Pancreas (tissue), 10 donors: ENCODE results near the gene FKBP8. TPM values are rescaled to one million over a fixed set of nuclear protein-coding genes. Genes with fewer than 3 reads are reported as not detected.

Experiments
- ATAC-seq, 4 donors: fragments of 200-7000 bp; cut with Tn5 transposase; one replicate each; pipeline versions ENCODE4 v1.8.0 to v1.9.1; 2020; ENCODE audit warnings: mild to moderate bottlenecking in 4 of 4, moderate library complexity in 4 of 4
- DNase-seq, 6 donors: peaks; one replicate each; pipeline ENCODE4 v3.0.0-alpha.2; 2020
- FAIRE-seq: peaks from 2 replicates; lab custom pipeline; 2012; peaks lifted over from hg19 to GRCh38; lab: Jason Lieb, UNC
- H3K27ac ChIP-seq, 4 donors: fragments of 200-600 bp; sonication (generic); 1 replicate in 3 of 4; 2 replicates in 1 of 4; pipeline versions ENCODE4 v1.5.0 to v1.8.0; 2020
- H3K27me3 ChIP-seq, 4 donors: fragments of 200-600 bp; one replicate each; pipeline ENCODE4 v1.8.0; 2021
- H3K36me3 ChIP-seq, 3 donors: fragments of 200-600 bp; sonication (generic) in 1 of 3; one replicate each; pipeline versions ENCODE4 v1.5.0 to v1.8.0; 2020 to 2021
- H3K4me1 ChIP-seq, 3 donors: fragments of 200-600 bp; one replicate each; pipeline ENCODE4 v1.8.0; 2021
- H3K4me3 ChIP-seq, 4 donors: fragments of 200-600 bp; sonication (generic) in 2 of 4; one replicate each; pipeline versions ENCODE4 v1.5.0 to v1.8.0; 2020 to 2021
- H3K9me3 ChIP-seq, 4 donors: fragments of 200-600 bp; one replicate each; pipeline ENCODE4 v1.8.0; 2021
- WGBS, 2 donors: extraction: QIAGEN DNeasy Blood & Tissue Kit; methylation state at CpG; one replicate each; pipeline ENCODE4 v1.1.7; 2013; 5-methylcytosine and 5-hydroxymethylcytosine counted together
- intact Hi-C, 3 donors: fragments of 100-400 bp; cut with DNase I; formaldehyde crosslinking; loops; one replicate each; pipeline versions ENCODE4 v1.11.1 to v1.14.2; 2022
- polyA plus RNA-seq, 2 donors: library from polyadenylated mRNA; stranded (reverse); fragments of 200-250 nt; gene quantifications; one replicate each; pipeline ENCODE4 v1.2.3, GENCODE V29; 2013
- total RNA-seq, 6 donors: library from RNA; stranded (reverse); fragmentation: NEBNext Ultra II Directional in 4 of 6; extraction: Animal tissue kit (Norgen Biotek cat#: 25700) in 4 of 6; gene quantifications; one replicate each; pipeline versions ENCODE4 v1.2.1 to v1.2.4, GENCODE V29; 2021 to 2023
- TF ChIP-seq, protein P1 (sequence below), 4 donors: fragments of 200-600 bp; sonication (generic) in 3 of 4; IDR thresholded peaks; one replicate each; pipeline versions ENCODE4 v1.5.0 to v1.8.0; 2021; ENCODE audit warnings: antibody characterized with exemption in 4 of 4
- donor health status: healthy with polysubstance abuse.
- donor health status: DM: no; HTN: no; CAD: no; lungs with moderate emphysema.
- donor health status: DM: no; HTN: no; CAD: no.
- donor health status: control.
- donor health status: control.
- donor health status: Bipolar disorder and iron deficiency.
- donor health status: DM: yes; HTN: yes; CAD: no.
- donor health status: DM: no; HTN: no; CAD: no.
- donor health status: DM: no; HTN: no; CAD: no.
- donor health status: DM: yes; HTN: yes; CAD: no.

The FKBP8 gene
- total and polyA plus RNA-seq, 8 donors, result 73.8 to 218 (median 99.4) TPM

DNA sequence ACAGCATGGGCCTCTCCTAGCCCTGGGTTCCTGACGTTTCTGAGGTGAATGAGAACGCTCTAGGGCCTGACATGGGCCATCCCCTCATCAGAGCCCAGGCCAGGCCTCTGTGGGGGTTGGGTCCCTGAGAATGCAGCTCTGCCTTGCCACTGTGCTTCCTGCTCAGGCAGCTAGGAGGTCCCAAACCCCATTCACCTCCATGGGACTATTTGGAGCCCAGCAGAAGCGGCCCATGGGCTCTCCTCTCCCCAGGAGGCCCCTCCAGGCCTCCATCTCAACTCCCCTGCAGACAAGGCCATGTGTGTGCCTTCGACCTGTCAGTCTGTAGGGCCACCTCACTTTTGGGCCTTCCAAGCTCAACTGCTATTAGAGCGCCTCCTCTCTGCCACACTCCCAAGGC is 58.4 kb downstream of the FKBP8 start:
- 86 to 95% methylated on average over 5 of the region's 5 CpGs for WGBS, 2 donors
- Histone ChIP-seq H3K9me3 (no peaks in the 10 kb centered on the region), H3K27me3 (no peaks in the 10 kb centered on the region), H3K4me1 (peaks cover 28 to 37% (median 31%) of the 10 kb centered on the region in 3 donors), H3K4me3 (no peak overlapping the region), H3K36me3 (no peaks in the 10 kb centered on the region), H3K27ac (peak overlapping the region in 1 of 4 donors; percentile 8)
- no peak for ATAC-seq
- TF ChIP-seq, protein P1, sequence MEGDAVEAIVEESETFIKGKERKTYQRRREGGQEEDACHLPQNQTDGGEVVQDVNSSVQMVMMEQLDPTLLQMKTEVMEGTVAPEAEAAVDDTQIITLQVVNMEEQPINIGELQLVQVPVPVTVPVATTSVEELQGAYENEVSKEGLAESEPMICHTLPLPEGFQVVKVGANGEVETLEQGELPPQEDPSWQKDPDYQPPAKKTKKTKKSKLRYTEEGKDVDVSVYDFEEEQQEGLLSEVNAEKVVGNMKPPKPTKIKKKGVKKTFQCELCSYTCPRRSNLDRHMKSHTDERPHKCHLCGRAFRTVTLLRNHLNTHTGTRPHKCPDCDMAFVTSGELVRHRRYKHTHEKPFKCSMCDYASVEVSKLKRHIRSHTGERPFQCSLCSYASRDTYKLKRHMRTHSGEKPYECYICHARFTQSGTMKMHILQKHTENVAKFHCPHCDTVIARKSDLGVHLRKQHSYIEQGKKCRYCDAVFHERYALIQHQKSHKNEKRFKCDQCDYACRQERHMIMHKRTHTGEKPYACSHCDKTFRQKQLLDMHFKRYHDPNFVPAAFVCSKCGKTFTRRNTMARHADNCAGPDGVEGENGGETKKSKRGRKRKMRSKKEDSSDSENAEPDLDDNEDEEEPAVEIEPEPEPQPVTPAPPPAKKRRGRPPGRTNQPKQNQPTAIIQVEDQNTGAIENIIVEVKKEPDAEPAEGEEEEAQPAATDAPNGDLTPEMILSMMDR (IDR thresholded peaks at IDR 0.05), result no peak
- DNase-seq, result no peak
- intact Hi-C loops, result no loop called here
- FAIRE-seq, result no peak

DNA sequence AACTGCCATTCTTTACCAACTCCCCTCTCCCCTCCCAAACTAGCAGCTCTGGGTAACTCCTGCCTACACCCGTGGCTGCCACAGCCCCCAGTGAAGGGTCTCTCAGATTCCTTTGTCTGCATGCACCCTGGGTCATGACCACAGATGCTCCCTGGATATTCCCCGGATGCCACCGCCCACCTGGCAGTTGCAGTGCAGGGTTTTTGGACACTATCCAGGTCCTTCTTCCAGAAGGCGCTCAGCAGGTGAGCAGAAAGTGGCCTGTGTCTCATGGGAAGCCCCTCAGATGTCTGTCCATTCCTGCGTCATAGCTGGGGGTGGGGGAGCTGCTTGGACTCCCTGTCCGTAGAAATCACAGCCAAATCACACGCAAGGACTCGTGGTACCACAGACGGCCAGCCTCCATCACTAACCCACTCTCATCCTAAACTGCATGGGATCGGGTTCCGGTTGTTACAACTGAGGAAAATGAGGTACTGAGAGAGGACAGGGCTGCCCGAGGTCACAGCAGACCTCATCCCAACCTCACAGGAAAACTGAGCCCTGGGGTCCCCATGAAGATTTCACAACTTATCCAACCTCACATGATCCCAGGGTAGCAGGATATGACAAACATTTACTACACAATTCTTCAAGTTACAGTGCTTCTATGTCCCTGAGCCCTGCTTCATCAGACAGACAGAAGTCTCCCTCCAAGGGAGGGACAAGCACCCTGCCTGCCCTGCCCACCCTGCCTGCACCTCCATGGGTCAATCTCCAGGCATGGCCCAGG is 60.1 kb downstream of the FKBP8 start:
- TF ChIP-seq, protein P1 (IDR thresholded peaks at IDR 0.05), result no peak
- Histone ChIP-seq H3K27ac (no peak overlapping the region), H3K27me3 (no peaks in the 10 kb centered on the region), H3K9me3 (no peaks in the 10 kb centered on the region), H3K4me3 (no peak overlapping the region), H3K4me1 (peaks cover 16 to 40% (median 24%) of the 10 kb centered on the region in 3 donors), H3K36me3 (no peaks in the 10 kb centered on the region)
- DNase-seq (no peak), ATAC-seq (no peak), FAIRE-seq (no peak)
- intact Hi-C loops, result no loop called here
- 64 to 70% methylated on average over 12 of the region's 12 CpGs for WGBS, 2 donors

Other genes starting within 250 kb of the FKBP8 start
- gene LSM4, start 220.5 kb downstream of the FKBP8 start, total RNA-seq, result 10 to 100 TPM; 16.5 to 39.0 (median 33.4) TPM
- 10 to 100 TPM; 65.9 to 67.9 TPM for gene LSM4, start 220.5 kb downstream of the FKBP8 start, polyA plus RNA-seq
- 10 to 100 TPM; 32.9 to 44.4 (median 37.1) TPM for gene PGPEP1, start 203.0 kb downstream of the FKBP8 start, total RNA-seq
- 10 to 100 TPM; 10.4 to 20.7 TPM for gene PGPEP1, start 203.0 kb downstream of the FKBP8 start, polyA plus RNA-seq
- gene GDF15, start 157.4 kb downstream of the FKBP8 start, total RNA-seq, result 100 to 1,000 TPM in 2 of 6 donors, 10 to 100 TPM in 4; 33.3 to 277 (median 43.5) TPM
- 10 to 100 TPM; 28.1 to 57.7 TPM for gene GDF15, start 157.4 kb downstream of the FKBP8 start, polyA plus RNA-seq
- gene LRRC25, start 146.0 kb downstream of the FKBP8 start, total RNA-seq, result 1 to 10 TPM in 3 of 6 donors, under 1 TPM in 3; 0.14 to 6.1 (median 1.2) TPM
- 1 to 10 TPM in 1 of 2 donors, under 1 TPM in 1; 0.85 to 1.0 TPM for gene LRRC25, start 146.0 kb downstream of the FKBP8 start, polyA plus RNA-seq
- 10 to 100 TPM; 20.5 to 33.8 (median 23.7) TPM for gene SSBP4, start 124.2 kb downstream of the FKBP8 start, total RNA-seq
- 100 to 1,000 TPM in 1 of 2 donors, 10 to 100 TPM in 1; 77.5 to 116 TPM for gene SSBP4, start 124.2 kb downstream of the FKBP8 start, polyA plus RNA-seq
- gene ISYNA1, start 105.4 kb downstream of the FKBP8 start, total RNA-seq, result 10 to 100 TPM; 26.1 to 58.4 (median 44.7) TPM
- gene ISYNA1, start 105.4 kb downstream of the FKBP8 start, polyA plus RNA-seq, result 100 to 1,000 TPM; 187 to 309 TPM
- 10 to 100 TPM in 1 of 6 donors, 1 to 10 TPM in 5; 5.8 to 10.5 (median 9.3) TPM for gene ELL, start 21.5 kb downstream of the FKBP8 start, total RNA-seq
- gene ELL, start 21.5 kb downstream of the FKBP8 start, polyA plus RNA-seq, result 10 to 100 TPM; 10.3 to 13.4 TPM
- gene KXD1, start 14.3 kb upstream of the FKBP8 start, total RNA-seq, result 10 to 100 TPM; 33.4 to 46.2 (median 41.9) TPM
- 10 to 100 TPM; 48.7 to 66.9 TPM for gene KXD1, start 14.3 kb upstream of the FKBP8 start, polyA plus RNA-seq
- 100 to 1,000 TPM; 522 to 838 (median 679) TPM for gene UBA52, start 28.3 kb upstream of the FKBP8 start, total RNA-seq
- 100 to 1,000 TPM; 402 to 680 TPM for gene UBA52, start 28.3 kb upstream of the FKBP8 start, polyA plus RNA-seq
- gene REX1BD, start 45.2 kb upstream of the FKBP8 start, total RNA-seq, result 10 to 100 TPM; 30.0 to 46.2 (median 36.1) TPM
- gene REX1BD, start 45.2 kb upstream of the FKBP8 start, polyA plus RNA-seq, result 100 to 1,000 TPM; 122 to 158 TPM
- 1 to 10 TPM in 5 of 6 donors, under 1 TPM in 1; 0.87 to 9.1 (median 4.1) TPM for gene CRLF1, start 63.2 kb upstream of the FKBP8 start, total RNA-seq
- 10 to 100 TPM in 1 of 2 donors, 1 to 10 TPM in 1; 9.6 to 20.3 TPM for gene CRLF1, start 63.2 kb upstream of the FKBP8 start, polyA plus RNA-seq
- 1 to 10 TPM in 2 of 6 donors, under 1 TPM in 4; 0.56 to 4.4 (median 0.94) TPM for gene TMEM59L, start 69.3 kb upstream of the FKBP8 start, total RNA-seq
- gene TMEM59L, start 69.3 kb upstream of the FKBP8 start, polyA plus RNA-seq, result 1 to 10 TPM; 5.2 to 8.9 TPM
- 1 to 10 TPM; 4.6 to 7.8 (median 6.0) TPM for gene KLHL26, start 93.5 kb upstream of the FKBP8 start, total RNA-seq
- gene KLHL26, start 93.5 kb upstream of the FKBP8 start, polyA plus RNA-seq, result 1 to 10 TPM; 3.2 to 4.1 TPM
- 1 to 10 TPM; 5.2 to 8.1 (median 6.5) TPM for gene CRTC1, start 140.1 kb upstream of the FKBP8 start, total RNA-seq
- 10 to 100 TPM; 12.4 to 18.1 TPM for gene CRTC1, start 140.1 kb upstream of the FKBP8 start, polyA plus RNA-seq
- gene COMP, start 247.7 kb upstream of the FKBP8 start, total RNA-seq, result 1 to 10 TPM in 2 of 6 donors, under 1 TPM in 4; 0.05 to 3.7 (median 0.59) TPM
- gene COMP, start 247.7 kb upstream of the FKBP8 start, polyA plus RNA-seq, result under 1 TPM; 0.23 to 0.49 TPM